ENCODE measurements around the gene IQGAP1. TPM values are rescaled to one million over a fixed set of nuclear protein-coding genes. Genes with fewer than 3 reads are reported as not detected.

Gene IQGAP1, protein sequence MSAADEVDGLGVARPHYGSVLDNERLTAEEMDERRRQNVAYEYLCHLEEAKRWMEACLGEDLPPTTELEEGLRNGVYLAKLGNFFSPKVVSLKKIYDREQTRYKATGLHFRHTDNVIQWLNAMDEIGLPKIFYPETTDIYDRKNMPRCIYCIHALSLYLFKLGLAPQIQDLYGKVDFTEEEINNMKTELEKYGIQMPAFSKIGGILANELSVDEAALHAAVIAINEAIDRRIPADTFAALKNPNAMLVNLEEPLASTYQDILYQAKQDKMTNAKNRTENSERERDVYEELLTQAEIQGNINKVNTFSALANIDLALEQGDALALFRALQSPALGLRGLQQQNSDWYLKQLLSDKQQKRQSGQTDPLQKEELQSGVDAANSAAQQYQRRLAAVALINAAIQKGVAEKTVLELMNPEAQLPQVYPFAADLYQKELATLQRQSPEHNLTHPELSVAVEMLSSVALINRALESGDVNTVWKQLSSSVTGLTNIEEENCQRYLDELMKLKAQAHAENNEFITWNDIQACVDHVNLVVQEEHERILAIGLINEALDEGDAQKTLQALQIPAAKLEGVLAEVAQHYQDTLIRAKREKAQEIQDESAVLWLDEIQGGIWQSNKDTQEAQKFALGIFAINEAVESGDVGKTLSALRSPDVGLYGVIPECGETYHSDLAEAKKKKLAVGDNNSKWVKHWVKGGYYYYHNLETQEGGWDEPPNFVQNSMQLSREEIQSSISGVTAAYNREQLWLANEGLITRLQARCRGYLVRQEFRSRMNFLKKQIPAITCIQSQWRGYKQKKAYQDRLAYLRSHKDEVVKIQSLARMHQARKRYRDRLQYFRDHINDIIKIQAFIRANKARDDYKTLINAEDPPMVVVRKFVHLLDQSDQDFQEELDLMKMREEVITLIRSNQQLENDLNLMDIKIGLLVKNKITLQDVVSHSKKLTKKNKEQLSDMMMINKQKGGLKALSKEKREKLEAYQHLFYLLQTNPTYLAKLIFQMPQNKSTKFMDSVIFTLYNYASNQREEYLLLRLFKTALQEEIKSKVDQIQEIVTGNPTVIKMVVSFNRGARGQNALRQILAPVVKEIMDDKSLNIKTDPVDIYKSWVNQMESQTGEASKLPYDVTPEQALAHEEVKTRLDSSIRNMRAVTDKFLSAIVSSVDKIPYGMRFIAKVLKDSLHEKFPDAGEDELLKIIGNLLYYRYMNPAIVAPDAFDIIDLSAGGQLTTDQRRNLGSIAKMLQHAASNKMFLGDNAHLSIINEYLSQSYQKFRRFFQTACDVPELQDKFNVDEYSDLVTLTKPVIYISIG (N-terminal part only)
- total RNA-seq, result 226 and 287 TPM in 2 replicates

DNA sequence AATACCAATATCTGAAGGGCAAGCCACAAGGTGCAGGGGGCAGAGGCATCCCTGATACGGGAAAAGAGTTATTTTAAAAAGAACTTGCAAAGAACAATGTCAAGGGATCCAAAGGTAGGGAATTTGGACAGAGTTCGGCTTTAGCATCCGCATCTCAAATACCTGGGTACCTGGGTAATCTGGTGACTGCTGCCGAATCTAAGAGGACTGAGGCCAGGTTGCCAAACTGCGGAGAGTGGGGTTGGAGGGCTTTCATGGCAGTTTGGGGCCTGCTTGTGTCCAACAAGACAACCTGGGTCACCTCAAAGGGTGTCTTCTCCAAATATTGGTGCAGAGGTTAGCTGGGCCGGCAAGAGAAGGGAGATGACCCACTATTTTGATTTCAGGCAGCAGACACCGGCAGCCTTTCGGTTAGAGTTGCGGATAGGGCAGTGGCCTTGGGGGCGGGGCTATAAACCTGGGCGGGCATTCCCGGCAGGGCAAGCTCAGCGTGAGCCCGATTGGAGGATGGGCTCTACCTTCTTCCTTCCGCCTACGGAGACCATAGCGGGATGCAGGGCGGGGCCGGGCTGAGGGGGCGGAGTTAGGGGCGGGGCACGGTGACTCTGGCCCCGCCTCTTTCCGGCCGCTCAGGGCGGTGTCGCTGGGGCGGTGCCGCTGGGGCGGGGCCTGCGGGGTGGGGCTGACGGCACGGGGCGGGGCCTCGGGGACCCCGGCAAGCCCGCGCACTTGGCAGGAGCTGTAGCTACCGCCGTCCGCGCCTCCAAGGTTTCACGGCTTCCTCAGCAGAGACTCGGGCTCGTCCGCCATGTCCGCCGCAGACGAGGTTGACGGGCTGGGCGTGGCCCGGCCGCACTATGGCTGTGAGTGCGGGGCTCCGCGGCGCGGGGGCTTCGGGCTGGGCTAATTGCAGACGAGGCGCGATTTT lies at the start of gene IQGAP1:
IQGAP1 (plus strand) TSS at position 709 of the 928 bp plus-strand sequence; CDS start at position 809, 100 bp downstream.

DNA sequence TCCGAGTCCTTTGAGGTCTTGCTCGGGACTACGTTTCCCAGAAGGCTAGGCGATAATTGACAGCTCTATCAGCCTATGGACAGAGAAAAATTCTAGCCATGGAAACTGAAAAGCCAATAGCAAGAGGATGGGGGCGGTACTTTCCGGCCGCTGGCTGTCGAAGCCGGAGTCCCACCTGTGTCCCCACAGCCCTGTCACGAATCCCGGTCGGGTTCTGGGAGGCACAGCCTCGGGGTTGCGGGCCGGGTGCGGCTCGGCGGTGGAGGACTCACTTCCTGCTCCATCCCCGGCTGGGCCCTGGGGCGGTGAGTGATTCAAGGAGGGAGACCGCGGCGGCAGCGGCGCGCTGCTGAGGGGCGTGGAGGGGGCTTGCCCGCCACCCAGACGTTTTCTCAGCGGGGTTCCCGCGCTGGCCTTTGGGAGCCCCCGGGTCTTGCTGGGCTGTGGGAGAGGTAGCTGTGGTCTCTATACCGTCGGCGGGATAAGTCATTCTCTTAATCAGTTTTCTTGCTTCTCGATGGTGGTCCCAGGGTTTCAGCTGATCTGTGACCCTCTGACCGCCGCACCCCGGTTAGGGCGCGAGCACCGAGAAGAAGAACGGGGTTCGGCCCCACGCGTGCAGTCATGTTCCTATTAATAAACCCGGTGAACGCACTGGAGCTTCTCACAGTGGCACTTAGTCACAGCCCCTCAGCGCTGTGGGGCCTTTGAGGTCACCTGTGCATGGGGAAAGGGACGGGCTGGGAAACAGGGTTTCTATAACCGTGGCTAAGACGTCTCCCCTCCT lies 35.7 kb upstream of the IQGAP1 start, which contains the start of gene ZNF774:
ZNF774 (plus strand) TSS at position 178 of the 787 bp plus-strand sequence. CDS start 2,377 bp downstream, outside the sequence.

DNA sequence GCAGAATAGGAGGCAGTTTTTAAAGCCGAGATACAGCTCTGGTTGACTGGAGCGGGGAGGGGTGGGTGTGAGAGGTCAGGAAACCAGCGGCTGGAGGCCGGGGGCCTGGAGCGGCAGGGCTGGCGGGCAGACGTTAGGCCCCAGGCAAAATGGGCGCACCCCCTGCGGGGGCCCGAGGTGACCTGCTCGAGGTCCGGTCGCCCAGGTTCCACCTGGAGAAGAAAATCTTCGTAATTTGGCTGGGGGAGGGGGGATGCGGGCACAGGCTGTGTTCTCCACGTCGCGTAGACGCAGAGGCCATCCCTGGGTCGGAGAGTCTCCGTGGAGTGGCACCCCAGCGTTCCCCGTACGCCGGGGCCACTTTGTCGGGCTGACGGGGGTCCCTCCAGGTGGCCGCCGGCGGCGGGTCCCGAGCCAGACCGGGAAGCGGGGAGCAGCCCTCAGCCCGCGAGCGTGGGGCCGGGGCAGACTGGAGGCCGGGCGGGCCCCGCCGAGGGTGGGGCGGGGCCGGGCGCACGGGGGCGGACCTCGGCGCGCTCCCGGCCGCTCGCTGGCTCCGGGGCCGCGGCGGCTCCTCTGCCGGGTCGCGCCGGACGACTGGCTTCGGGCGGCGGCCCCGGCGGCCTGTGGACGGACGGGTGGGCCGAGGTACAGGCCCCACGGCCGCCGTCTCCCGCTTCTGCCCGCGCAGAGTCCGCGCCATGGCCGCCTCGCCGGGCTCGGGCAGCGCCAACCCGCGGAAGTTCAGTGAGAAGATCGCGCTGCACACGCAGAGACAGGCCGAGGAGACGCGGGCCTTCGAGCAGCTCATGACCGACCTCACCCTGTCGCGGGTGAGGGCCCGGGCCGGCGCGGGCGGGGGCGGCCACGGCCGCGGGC lies 141.6 kb downstream of the IQGAP1 start, which contains the start of gene CRTC3:
CRTC3 (plus strand) TSS at position 553 of the 879 bp plus-strand sequence; CDS start at position 702, 149 bp downstream.

Small RNA genes lying within 50 kb of the gene (small RNA-seq; reads per million reads assigned to genes)
- not detected for gene NDUFA3P4

Other genes with a start within 250 kb of the IQGAP1 start
- gene SEMA4B, start 186.9 kb upstream of the IQGAP1 start, total RNA-seq, result 11.0 and 16.4 TPM in 2 replicates
- gene CIB1, start 154.3 kb upstream of the IQGAP1 start, total RNA-seq, result 24.6 and 29.4 TPM in 2 replicates
- gene GDPGP1, start 154.0 kb upstream of the IQGAP1 start, total RNA-seq, result 5.5 and 7.0 TPM in 2 replicates
- under 0.01 TPM in 1 of 2 replicates, not detected in the other for gene TTLL13, start 138.7 kb upstream of the IQGAP1 start, total RNA-seq
- gene NGRN, start 122.6 kb upstream of the IQGAP1 start, total RNA-seq, result 26.8 and 29.5 TPM in 2 replicates
- 0.73 and 0.98 TPM in 2 replicates for gene ZNF774, start 36.0 kb upstream of the IQGAP1 start, total RNA-seq
- gene CRTC3, start 141.7 kb downstream of the IQGAP1 start, total RNA-seq, result 11.4 and 15.2 TPM in 2 replicates

All from subcutaneous preadipocyte (primary cell).